GM23338 (cell line): ENCODE measurements around the gene ABHD17B. TPM values are rescaled to one million over a fixed set of nuclear protein-coding genes. Genes with fewer than 3 reads are reported as not detected.

ENCODE experiments used
- ATAC-seq: fragments of 200-7000 bp; cut with Tn5 transposase; 3 replicates; pipeline ENCODE4 v1.9.1; 2020
- DNase-seq: peaks from one replicate; pipeline ENCODE4 v3.0.0-alpha.2; 2015; ENCODE audit warnings: low spot score
- H2AFZ ChIP-seq: fragments of 200-600 bp; sonication (generic); 2 replicates; pipeline ENCODE4 v1.8.0; 2016; ENCODE audit warnings: antibody characterized with exemption, mild to moderate bottlenecking, moderate library complexity
- H3F3A ChIP-seq: fragments of 200-600 bp; sonication (generic); replicated peaks from 2 replicates; pipeline ENCODE4 v1.8.0; 2017; ENCODE audit warnings: antibody characterized with exemption, mixed run types, low read depth
- H3K27ac ChIP-seq: fragments of 200-600 bp; sonication (generic); 2 replicates; pipeline ENCODE4 v1.6.1; 2016; ENCODE audit warnings: low read depth
- H3K27me3 ChIP-seq: fragments of 200-600 bp; sonication (generic); 2 replicates; pipeline ENCODE4 v1.8.0; 2016; ENCODE audit warnings: mild to moderate bottlenecking, mixed run types, moderate library complexity; ENCODE audit not compliant: insufficient read depth
- H3K36me3 ChIP-seq: fragments of 200-600 bp; sonication (generic); 2 replicates; pipeline ENCODE4 v1.8.0; 2016; ENCODE audit warnings: mild to moderate bottlenecking; ENCODE audit not compliant: insufficient read depth
- H3K4me1 ChIP-seq: fragments of 200-600 bp; sonication (generic); 2 replicates; pipeline ENCODE4 v1.8.0; 2016; ENCODE audit warnings: mild to moderate bottlenecking, moderate library complexity; ENCODE audit not compliant: insufficient read depth
- H3K4me2 ChIP-seq: fragments of 200-600 bp; sonication (generic); 2 replicates; pipeline ENCODE4 v1.7.1; 2017; ENCODE audit warnings: mixed run types
- H3K4me3 ChIP-seq: fragments of 200-600 bp; sonication (generic); 2 replicates; pipeline ENCODE4 v1.6.1; 2016; ENCODE audit warnings: mixed run types
- H3K79me2 ChIP-seq: fragments of 200-600 bp; sonication (generic); replicated peaks from 2 replicates; pipeline ENCODE4 v1.8.0; 2017; ENCODE audit warnings: mild to moderate bottlenecking; ENCODE audit not compliant: insufficient read depth
- H3K9me2 ChIP-seq: fragments of 200-600 bp; sonication (generic); 2 replicates; pipeline ENCODE4 v1.8.0; 2017; ENCODE audit not compliant: insufficient read depth
- H4K20me1 ChIP-seq: fragments of 200-600 bp; sonication (generic); replicated peaks from 2 replicates; pipeline ENCODE4 v1.8.0; 2017; ENCODE audit warnings: mild to moderate bottlenecking; ENCODE audit not compliant: insufficient read depth
- H3K27ac Mint-ChIP-seq: 2 replicates; pipeline ENCODE4 v1.8.0; 2020; ENCODE audit warnings: inconsistent platforms, mild to moderate bottlenecking, moderate library complexity, mixed read lengths
- H3K27me3 Mint-ChIP-seq: 3 replicates; pipeline ENCODE4 v1.8.0; 2022; ENCODE audit warnings: low read depth, mild to moderate bottlenecking, moderate library complexity, mixed read lengths, inconsistent platforms; ENCODE audit not compliant: insufficient read depth, poor library complexity
- H3K36me3 Mint-ChIP-seq: 3 replicates; pipeline ENCODE4 v1.8.0; 2021; ENCODE audit warnings: low read depth, mild to moderate bottlenecking, inconsistent platforms, moderate library complexity, mixed read lengths
- H3K4me1 Mint-ChIP-seq: 3 replicates; pipeline ENCODE4 v1.8.0; 2020; ENCODE audit warnings: mild to moderate bottlenecking, inconsistent platforms, mixed read lengths
- H3K4me3 Mint-ChIP-seq: 3 replicates; pipeline ENCODE4 v1.8.0; 2021; ENCODE audit warnings: moderate library complexity, mild to moderate bottlenecking, inconsistent platforms, mixed read lengths
- H3K9me3 Mint-ChIP-seq: 3 replicates; pipeline ENCODE4 v1.8.0; 2020; ENCODE audit warnings: moderate library complexity, mild to moderate bottlenecking, inconsistent platforms, mixed read lengths
- CREB1 ChIP-seq: fragments of 250-450 bp; sonication (Bioruptor Pico); IDR thresholded peaks from 2 replicates; pipeline ENCODE4 v1.5.0; 2020; ENCODE audit warnings: low read depth, mild to moderate bottlenecking, moderate library complexity
- CTCF ChIP-seq, 2 experiments: fragments of 200-600 bp in 1 of 2; sonication (generic) in 1 of 2; conservative IDR thresholded peaks; 2 replicates each; pipeline versions ENCODE4 v1.5.1 to v1.6.1; 2016 to 2017; ENCODE audit warnings: antibody characterized with exemption in 2 of 2, low read depth in 2 of 2, mild to moderate bottlenecking in 2 of 2, moderate library complexity in 1 of 2
- ETS1 ChIP-seq: IDR thresholded peaks from 2 replicates; pipeline ENCODE4 v1.6.1; 2016; ENCODE audit warnings: antibody characterized with exemption
- EZH2 ChIP-seq: fragments of 200-600 bp; sonication (generic); IDR thresholded peaks from one replicate; pipeline ENCODE4 v1.8.0; 2017; ENCODE audit warnings: antibody characterized with exemption, mild to moderate bottlenecking, low read depth; ENCODE audit not compliant: unreplicated experiment
- EZH2phosphoT487 ChIP-seq: fragments of 200-600 bp; sonication (generic); IDR thresholded peaks from one replicate; pipeline ENCODE4 v1.8.1; 2018; ENCODE audit warnings: antibody characterized with exemption; ENCODE audit not compliant: unreplicated experiment
- JUNB ChIP-seq: IDR thresholded peaks from one replicate; pipeline ENCODE4 v1.6.1; 2016; ENCODE audit warnings: antibody characterized with exemption; ENCODE audit not compliant: unreplicated experiment
- NANOG ChIP-seq: IDR thresholded peaks from 2 replicates; pipeline ENCODE4 v1.6.1; 2016; ENCODE audit warnings: antibody characterized with exemption, borderline replicate concordance
- POLR2AphosphoS5 ChIP-seq: IDR thresholded peaks from 2 replicates; pipeline ENCODE4 v1.6.1; 2016; ENCODE audit warnings: antibody characterized with exemption, low read depth
- REST ChIP-seq: IDR thresholded peaks from one replicate; pipeline ENCODE4 v1.6.1; 2018; ENCODE audit warnings: antibody characterized with exemption; ENCODE audit not compliant: unreplicated experiment
- STAT1 ChIP-seq: IDR thresholded peaks from one replicate; pipeline ENCODE4 v1.6.1; 2016; ENCODE audit warnings: antibody characterized with exemption; ENCODE audit not compliant: unreplicated experiment
- ZNF114 ChIP-seq: fragments of 250-450 bp; sonication (Bioruptor Pico); IDR thresholded peaks from 2 replicates; pipeline ENCODE4 v1.5.0; 2020; ENCODE audit warnings: mild to moderate bottlenecking, moderate library complexity
- ZNF331 ChIP-seq: fragments of 250-450 bp; sonication (Bioruptor Pico); IDR thresholded peaks from 2 replicates; pipeline ENCODE4 v1.5.0; 2020; ENCODE audit warnings: low read depth, mild to moderate bottlenecking, moderate library complexity
- ZNF462 ChIP-seq: fragments of 250-450 bp; sonication (Bioruptor Pico); IDR thresholded peaks from 2 replicates; pipeline ENCODE4 v1.5.0; 2020; ENCODE audit warnings: mild to moderate bottlenecking, moderate library complexity
- polyA plus RNA-seq: library from polyadenylated mRNA; unstranded; fragments of >200 nt; fragmentation: Nextera tagmentation; extraction: Ambion mirVana; gene quantifications from 2 replicates; pipeline ENCODE4 v1.2.1, GENCODE V29; 2016
- total RNA-seq: library from RNA; depleted of rRNA; stranded (reverse); fragments of >200 nt; shearing (Covaris generic); gene quantifications from 2 replicates; pipeline ENCODE4 v1.2.3, GENCODE V29; 2014

The ABHD17B gene
- total and polyA plus RNA-seq, 2 experiments from 2014 or later: 32.2 to 112 TPM

- Histone ChIP-seq H3K9me2 (no peaks in the 10 kb centered on the region), H3K4me1 (peaks cover 14% of the 10 kb centered on the region), H3K36me3 (no peaks in the 10 kb centered on the region), H2AFZ (no peak overlapping the region), H3F3A (no peaks in the 10 kb centered on the region), H3K4me2 (no peak overlapping the region), H4K20me1 (no peaks in the 10 kb centered on the region), H3K27ac (no peak overlapping the region), H3K79me2 (no peaks in the 10 kb centered on the region), H3K4me3 (no peak overlapping the region), H3K27me3 (no peaks in the 10 kb centered on the region)
- H3K4me1 Mint-ChIP-seq: peaks cover 21% of the 10 kb centered on the region
- no peak for DNase-seq
- no peaks in the 10 kb centered on the region for H3K36me3 Mint-ChIP-seq
- no peak overlapping the region for H3K4me3 Mint-ChIP-seq
- H3K9me3 Mint-ChIP-seq: peaks cover 5% of the 10 kb centered on the region; the same call in 1 of the 3 replicates
- no peak overlapping the region for H3K27ac Mint-ChIP-seq
- TF ChIP-seq CREB1 (CRISPR knock-in tag) (no peak), POLR2AphosphoS5 (no peak), ETS1 (no peak), CTCF (conservative IDR thresholded peaks at IDR 0.05; ENCODE audit: low read depth in 2 of 2) (no peak), ZNF114 (no peak), NANOG (no peak), ZNF462 (CRISPR knock-in tag) (no peak), STAT1 (no peak), ZNF331 (no peak), REST (no peak), JUNB (no peak), EZH2 (no peak), EZH2phosphoT487 (no peak)
- H3K27me3 Mint-ChIP-seq: peaks cover 1% of the 10 kb centered on the region
- no peak for ATAC-seq
These were observed 86.7 kb downstream of the ABHD17B start for GRCh38 chr9:71824257-71824656.
